A673 (cell line): ENCODE measurements around the gene LMCD1. TPM values are rescaled to one million over a fixed set of nuclear protein-coding genes. Genes with fewer than 3 reads are reported as not detected.

Experiments used
- BruUV-seq: library from RNA; stranded (reverse); fragments of 400-500 nt; replicated peaks from 2 replicates; lab custom pipeline; 2021; lab: Mats Ljungman, UMichigan
- CTCF ChIA-PET: fragments of 300-600 bp; sonication (Branson Sonifier 250); formaldehyde crosslinking; loops from one replicate; lab custom pipeline; 2022; ENCODE audit warnings: antibody characterized with exemption; lab: Charles Lee
- POLR2A ChIA-PET: fragments of 300-600 bp; sonication (Branson Sonifier 250); formaldehyde crosslinking; loops from one replicate; lab custom pipeline; 2022; ENCODE audit warnings: antibody characterized with exemption; ENCODE audit not compliant: low non-redundant PET; lab: Charles Lee
- DNase-seq: peaks from one replicate; pipeline ENCODE4 v3.0.0-alpha.2; 2015; ENCODE audit warnings: low spot score
- H3K27ac ChIP-seq: fragments of 200-600 bp; sonication (generic); 2 replicates; pipeline ENCODE4 v1.5.1; 2016; ENCODE audit warnings: mixed run types, low read depth, mild to moderate bottlenecking, mixed read lengths, antibody characterized with exemption, low read length; ENCODE audit not compliant: poor library complexity, severe bottlenecking
- H3K27me3 ChIP-seq: fragments of 200-600 bp; sonication (generic); replicated peaks from 2 replicates; pipeline ENCODE4 v1.6.1; 2017; ENCODE audit warnings: mixed run types, low read depth, mild to moderate bottlenecking, mixed read lengths, antibody characterized with exemption, low read length; ENCODE audit not compliant: insufficient read depth, poor library complexity
- H3K36me3 ChIP-seq: fragments of 200-600 bp; sonication (generic); 2 replicates; pipeline ENCODE4 v1.6.1; 2016; ENCODE audit warnings: mixed run types, mild to moderate bottlenecking, mixed read lengths, antibody characterized with exemption, low read length; ENCODE audit not compliant: insufficient read depth, poor library complexity, severe bottlenecking
- H3K4me1 ChIP-seq: fragments of 200-600 bp; sonication (generic); 2 replicates; pipeline ENCODE4 v1.6.1; 2017; ENCODE audit warnings: mixed run types, mild to moderate bottlenecking, mixed read lengths, antibody characterized with exemption, low read length; ENCODE audit not compliant: insufficient read depth, poor library complexity, severe bottlenecking
- H3K4me3 ChIP-seq: fragments of 200-600 bp; sonication (generic); 2 replicates; pipeline ENCODE4 v1.5.1; 2016; ENCODE audit warnings: low read depth, mixed run types, mild to moderate bottlenecking, mixed read lengths, low read length; ENCODE audit not compliant: poor library complexity, severe bottlenecking
- H3K9me3 ChIP-seq: fragments of 200-600 bp; sonication (generic); 2 replicates; pipeline ENCODE4 v1.6.1; 2016; ENCODE audit warnings: mixed run types, low read depth, mild to moderate bottlenecking, mixed read lengths, antibody characterized with exemption, low read length; ENCODE audit not compliant: poor library complexity, severe bottlenecking
- CTCF ChIP-seq: fragments of 300-800, 200-600 bp; sonication (generic); conservative IDR thresholded peaks from 2 replicates; pipeline ENCODE4 v1.5.1; 2017; ENCODE audit warnings: low read depth, mild to moderate bottlenecking, antibody characterized with exemption, low read length, moderate library complexity, mixed read lengths
- EZH2 ChIP-seq: fragments of 200-600 bp; sonication (generic); IDR thresholded peaks from 2 replicates; pipeline ENCODE4 v1.6.1; 2017; ENCODE audit warnings: borderline replicate concordance, low read depth, mild to moderate bottlenecking, mixed read lengths, antibody characterized with exemption, low read length; ENCODE audit not compliant: poor library complexity, severe bottlenecking
- intact Hi-C: fragments of 100-400 bp; cut with micrococcal nuclease; formaldehyde crosslinking; loops from one replicate; pipeline ENCODE4 v1.10.0; 2022; ENCODE audit not compliant: unreplicated experiment
- total RNA-seq: library from RNA; stranded (reverse); gene quantifications from 2 replicates; pipeline ENCODE4 v1.2.3, GENCODE V29; 2021

The LMCD1 gene
- total RNA-seq, 1 experiment from 2014 or later = 4.3 TPM

- ChIA-PET POLR2A (no interaction called here), CTCF (no interaction called here)
- Histone ChIP-seq H3K4me3 (no peak overlapping the region), H3K36me3 (no peaks in the 10 kb centered on the region), H3K27ac (no peak overlapping the region), H3K9me3 (no peaks in the 10 kb centered on the region), H3K4me1 (no peaks in the 10 kb centered on the region), H3K27me3 (no peaks in the 10 kb centered on the region)
- TF ChIP-seq CTCF (no peak), EZH2 (no peak)
- intact Hi-C loops = no loop called here
- no TSS peak for BruUV-seq
- no peak for DNase-seq
Observed at GRCh38 chr3:8519156-8519555, 17.5 kb downstream of the LMCD1 start.

GRCh38 chr3:8519774-8520448 is 18.3 kb downstream of the LMCD1 start:
- no peaks in the 10 kb centered on the region for H3K4me1 ChIP-seq
- no peaks in the 10 kb centered on the region for H3K9me3 ChIP-seq
- ChIA-PET CTCF (no interaction called here), POLR2A (no interaction called here)
- H3K4me3 ChIP-seq = no peak overlapping the region
- BruUV-seq = no TSS peak
- H3K27me3 ChIP-seq = no peaks in the 10 kb centered on the region
- no peak for TF ChIP-seq EZH2
- no peak for TF ChIP-seq CTCF
- DNase-seq = no peak
- H3K27ac ChIP-seq = no peak overlapping the region
- H3K36me3 ChIP-seq = no peaks in the 10 kb centered on the region
- intact Hi-C loops = no loop called here

- H3K27ac ChIP-seq = no peak overlapping the region
- ChIA-PET POLR2A (no interaction called here), CTCF (no interaction called here)
- TF ChIP-seq EZH2 = no peak
- TF ChIP-seq CTCF = no peak
- no peak for DNase-seq
- no peaks in the 10 kb centered on the region for H3K36me3 ChIP-seq
- no peaks in the 10 kb centered on the region for H3K27me3 ChIP-seq
- H3K4me1 ChIP-seq = no peaks in the 10 kb centered on the region
- intact Hi-C loops = no loop called here
- BruUV-seq = no TSS peak
- no peaks in the 10 kb centered on the region for H3K9me3 ChIP-seq
- no peak overlapping the region for H3K4me3 ChIP-seq
Observed at GRCh38 chr3:8520816-8521403, 19.3 kb downstream of the LMCD1 start.
